GM21717 (cell line): ENCODE results near the gene STIL.
"Not testable (repeated sequence)": the region's sequence is repeated elsewhere in the genome, so short reads cannot be mapped to it uniquely, and the experiment has no call there.

ENCODE experiments used
- ATAC-seq: cut with Tn5 transposase; IDR thresholded peaks from one replicate; pipeline ENCODE4 v1.9.1; 2021; ENCODE audit warnings: mild to moderate bottlenecking, moderate library complexity; ENCODE audit not compliant: unreplicated experiment

STIL gene

DNA sequence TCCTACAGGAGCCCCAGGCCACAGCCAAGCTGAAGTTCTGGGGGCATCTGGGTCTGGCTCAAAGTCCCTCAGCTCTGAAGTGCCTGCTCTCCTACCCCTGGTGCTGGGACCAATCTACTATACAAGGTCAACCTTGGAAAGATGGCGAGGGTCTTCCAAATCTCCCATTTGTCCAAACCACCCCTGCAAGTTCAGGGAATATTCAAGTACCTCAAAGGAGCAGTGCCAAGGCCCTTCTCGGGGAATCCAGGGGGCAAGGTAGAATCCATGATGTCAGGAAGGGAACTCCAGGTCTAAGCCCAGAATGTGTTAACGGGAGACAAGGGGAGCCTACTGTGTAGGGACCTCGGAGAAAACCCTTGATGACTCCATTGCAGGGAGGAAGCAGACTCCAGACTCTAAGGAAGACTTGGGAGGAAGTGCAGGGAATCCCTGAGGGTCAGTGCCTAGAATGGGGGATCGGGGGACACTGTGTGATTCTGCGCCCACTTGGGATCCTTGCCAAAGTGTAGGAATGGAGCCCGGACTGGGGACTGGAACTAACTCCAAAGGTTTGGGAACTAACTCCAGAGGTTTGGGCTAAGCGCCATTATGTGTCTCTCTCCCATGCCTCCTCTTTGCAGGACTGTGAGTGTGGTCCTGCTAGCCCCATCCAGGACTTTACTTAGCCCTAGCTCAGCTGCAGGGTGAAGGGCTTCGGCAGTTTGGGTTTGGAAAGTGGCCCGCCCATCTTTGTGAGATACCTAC is 90.6 kb downstream of the STIL start:
- ATAC-seq, result no peak

DNA sequence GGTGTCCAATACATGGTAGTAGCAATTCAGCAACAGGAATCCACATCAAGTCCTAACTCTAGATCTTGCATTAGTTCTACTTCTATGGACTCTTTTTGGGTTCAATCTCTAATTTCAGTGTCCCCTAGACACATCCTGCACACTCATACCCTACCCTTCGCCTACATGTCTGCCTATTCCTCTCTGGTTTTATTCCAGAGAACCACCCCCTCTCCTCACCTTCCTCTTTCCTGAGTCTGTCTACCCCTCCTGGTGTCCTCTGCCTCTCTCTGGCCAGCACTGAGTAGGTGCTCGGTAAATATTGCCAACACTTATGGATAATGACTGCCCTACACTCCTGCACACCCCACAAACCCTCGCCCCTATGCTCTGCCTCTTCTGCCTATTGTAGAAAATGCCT is 91.5 kb downstream of the STIL start:
- no peak for ATAC-seq

GRCh38 chr1:47219590-47220220 is 94.2 kb downstream of the STIL start:
- ATAC-seq, result no peak

GRCh38 chr1:47219001-47219400 is 94.9 kb downstream of the STIL start:
- no peak for ATAC-seq

GRCh38 chr1:47216278-47217059 is 97.5 kb downstream of the STIL start:
- ATAC-seq, result no peak

- no peak for ATAC-seq
Measured at GRCh38 chr1:47215713-47216112, 98.2 kb downstream of the STIL start.

DNA sequence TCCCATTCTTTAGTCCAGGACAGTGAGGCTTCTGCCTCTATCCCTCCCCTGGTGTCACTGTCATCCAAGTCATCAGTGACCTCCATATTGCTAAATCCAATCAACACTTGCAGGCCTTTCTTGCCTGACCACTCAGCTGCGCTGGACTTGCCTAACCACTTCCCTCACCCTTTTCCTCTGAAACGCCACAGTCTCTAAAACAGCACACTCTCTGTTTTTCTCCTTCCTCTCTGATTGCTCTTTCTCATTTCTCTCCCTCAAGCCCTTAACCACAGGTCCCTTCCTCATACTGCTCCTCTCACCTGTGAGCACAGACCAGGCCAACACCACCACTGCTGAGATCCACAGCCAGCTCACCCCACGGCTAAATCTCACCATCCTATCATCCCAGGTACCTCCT is 99.4 kb downstream of the STIL start:
- ATAC-seq, result no peak

- ATAC-seq, result no peak
Measured at GRCh38 chr1:47213230-47213963, 100.5 kb downstream of the STIL start.

DNA sequence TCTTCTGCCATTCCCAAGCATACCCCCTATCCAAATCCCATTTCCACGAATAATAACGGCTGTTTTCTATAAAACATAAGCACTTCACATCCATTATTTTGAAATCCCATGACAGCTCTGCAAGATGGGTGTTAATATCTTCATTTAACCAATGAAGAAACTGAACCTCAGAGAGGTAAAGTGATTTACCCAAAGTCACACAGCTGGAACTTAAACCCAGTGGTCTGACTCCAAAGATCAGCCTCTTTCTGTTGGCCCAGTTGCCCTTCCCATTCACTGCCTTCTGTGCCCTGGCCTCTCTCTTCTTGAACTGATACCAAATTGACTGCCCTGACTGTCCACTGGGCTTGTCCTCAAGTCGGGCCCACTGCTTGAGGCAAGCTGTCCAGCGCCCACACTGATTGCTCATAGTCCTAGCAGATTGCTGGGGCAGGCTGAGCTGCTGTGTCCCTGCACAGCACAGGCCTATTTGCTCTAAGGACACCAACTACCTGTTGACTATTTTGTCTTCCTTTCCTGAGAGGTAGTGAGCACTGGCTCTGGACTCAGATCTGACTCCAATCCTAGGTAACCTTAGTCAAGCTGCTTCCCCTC is 101.2 kb downstream of the STIL start:
- no peak for ATAC-seq

- ATAC-seq, result no peak
Measured at GRCh38 chr1:47211796-47212269, 102.1 kb downstream of the STIL start.

- ATAC-seq, result no peak
Measured at GRCh38 chr1:47210666-47211065, 103.3 kb downstream of the STIL start.

- no peak for ATAC-seq
Measured at GRCh38 chr1:47209725-47210325, 104.1 kb downstream of the STIL start.

DNA sequence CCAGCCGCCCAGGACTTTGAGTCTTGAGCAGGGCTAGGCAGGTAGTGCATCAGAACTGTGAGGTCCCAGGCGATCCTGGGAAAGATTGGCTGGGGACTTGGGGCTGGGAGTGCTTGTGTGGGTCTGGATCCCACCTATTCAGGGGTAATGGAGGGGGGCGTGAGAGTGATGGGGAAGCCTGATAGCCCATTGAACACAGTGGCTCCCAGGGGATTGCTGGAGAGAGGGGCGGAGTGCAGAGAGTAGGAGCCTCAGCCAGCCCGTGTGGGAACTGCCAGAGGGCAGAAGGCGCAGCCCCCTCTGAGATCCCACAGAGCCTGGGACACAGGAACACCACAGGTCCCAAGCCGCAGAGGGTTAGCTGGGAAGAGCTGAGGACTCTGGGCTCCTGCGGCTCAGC is 104.9 kb downstream of the STIL start:
- no peak for ATAC-seq

DNA sequence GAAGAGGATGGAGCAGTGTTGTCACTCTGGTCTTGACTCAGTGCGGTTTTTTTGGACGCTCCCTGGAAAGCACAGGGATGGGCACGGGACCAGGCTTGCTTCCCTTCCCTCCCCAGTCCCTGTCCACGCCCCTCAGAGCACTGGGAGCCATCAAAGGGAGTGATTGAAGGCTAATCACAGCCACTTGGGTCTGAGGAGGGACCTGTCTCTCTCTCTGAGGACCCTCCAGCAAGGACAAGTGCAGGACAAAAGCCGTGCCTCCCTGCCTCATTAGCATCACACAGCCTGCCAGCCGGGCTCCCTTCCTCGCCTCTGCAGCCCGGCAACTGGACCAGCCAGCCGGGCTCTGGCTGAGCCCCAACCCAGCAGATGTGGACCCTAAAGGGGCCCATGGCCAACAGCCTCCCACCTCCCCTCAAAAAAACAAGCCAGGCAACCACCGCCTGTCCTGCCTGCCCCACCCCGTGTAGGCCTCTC is 105.5 kb downstream of the STIL start:
- no peak for ATAC-seq

GRCh38 chr1:47207803-47208373 is 106.1 kb downstream of the STIL start:
- no peak for ATAC-seq

DNA sequence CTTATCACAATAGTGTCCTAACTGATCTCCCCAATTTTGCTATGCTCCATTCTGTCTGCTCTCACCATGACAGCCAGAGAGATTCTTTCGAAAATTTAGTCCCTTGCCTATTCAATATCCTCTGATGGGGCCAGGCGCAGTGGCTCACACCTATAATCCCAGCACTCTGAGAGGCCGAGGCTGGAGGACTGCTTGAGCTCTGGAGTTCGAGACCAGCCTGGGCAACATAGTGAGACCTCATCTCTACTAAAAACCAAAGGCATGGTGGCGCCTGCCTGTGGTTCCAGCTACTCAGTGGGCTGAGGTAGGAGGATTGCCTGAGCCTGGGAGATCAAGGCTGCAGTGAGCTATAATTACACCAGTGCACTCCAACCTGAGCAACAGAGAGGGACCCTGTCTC is 108.0 kb downstream of the STIL start:
- no peak for ATAC-seq

DNA sequence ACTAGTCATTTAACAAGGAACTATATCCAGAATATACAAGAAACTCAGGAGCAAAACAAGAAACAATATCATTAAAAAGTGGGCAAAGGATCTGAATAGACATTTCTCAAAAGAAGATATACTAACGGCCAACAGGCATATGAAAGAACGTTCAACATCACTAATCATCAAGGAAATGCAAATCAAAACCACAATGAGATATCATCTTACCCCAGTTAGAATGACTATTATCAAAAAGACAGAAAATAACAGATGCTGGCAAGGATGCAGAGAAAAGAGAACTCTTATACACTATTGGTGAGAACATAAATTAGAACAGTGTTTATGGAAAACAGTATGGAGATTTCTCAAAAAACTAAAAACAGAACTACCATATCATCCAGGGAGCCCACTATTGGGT is 110.4 kb downstream of the STIL start:
- ATAC-seq, result not testable (repeated sequence)

GRCh38 chr1:47201179-47201578 is 112.8 kb downstream of the STIL start:
- ATAC-seq, result no peak
